HG03432 (cell line): Measurements from ENCODE around the gene MMEL1.

Experiments
- ATAC-seq: cut with Tn5 transposase; IDR thresholded peaks from one replicate; pipeline ENCODE4 v1.9.1; 2021; ENCODE audit warnings: mild to moderate bottlenecking, moderate library complexity; ENCODE audit not compliant: unreplicated experiment

Gene MMEL1

GRCh38 chr1:2605509-2606395, 27.1 kb downstream of the MMEL1 start:
- no peak for ATAC-seq

GRCh38 chr1:2604844-2605508, 27.8 kb downstream of the MMEL1 start:
- ATAC-seq: no peak

- ATAC-seq: no peak
These were observed 28.5 kb downstream of the MMEL1 start for GRCh38 chr1:2604156-2604843.

DNA sequence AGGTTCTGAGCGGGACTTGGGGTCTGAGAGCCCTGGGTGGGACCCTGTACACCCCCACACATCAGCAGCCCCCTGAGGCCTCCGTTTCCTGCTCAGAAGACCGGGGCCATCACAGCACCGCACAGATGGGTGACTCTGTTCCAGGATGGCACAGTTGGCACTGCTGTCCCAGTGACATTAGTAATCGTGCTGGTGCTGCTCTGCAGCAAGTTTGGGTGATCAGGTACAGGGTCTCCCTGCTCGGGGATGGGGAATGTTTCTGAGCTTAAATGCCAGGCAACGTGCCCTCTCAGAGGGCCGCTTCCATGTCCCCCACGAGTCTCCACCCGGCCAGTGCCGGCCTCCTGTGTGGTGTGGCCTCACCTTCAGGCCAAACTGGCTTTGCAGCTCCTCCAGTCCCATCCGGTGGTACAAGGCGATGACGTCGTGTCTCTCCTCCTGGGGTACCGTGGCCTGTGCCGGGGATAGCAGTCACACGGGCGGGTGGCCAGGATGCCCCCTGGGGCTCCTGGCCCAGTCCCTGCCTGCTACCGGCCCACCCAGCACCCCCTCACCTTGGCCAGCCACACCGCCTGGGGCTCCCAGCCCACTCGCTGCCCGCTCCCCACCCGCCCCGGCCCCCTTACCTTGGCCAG, 29.2 kb downstream of the MMEL1 start:
- ATAC-seq: no peak

- ATAC-seq: no peak
These were observed 29.8 kb downstream of the MMEL1 start for GRCh38 chr1:2602866-2603520.

- ATAC-seq: no peak
These were observed 30.4 kb downstream of the MMEL1 start for GRCh38 chr1:2602311-2602835.

DNA sequence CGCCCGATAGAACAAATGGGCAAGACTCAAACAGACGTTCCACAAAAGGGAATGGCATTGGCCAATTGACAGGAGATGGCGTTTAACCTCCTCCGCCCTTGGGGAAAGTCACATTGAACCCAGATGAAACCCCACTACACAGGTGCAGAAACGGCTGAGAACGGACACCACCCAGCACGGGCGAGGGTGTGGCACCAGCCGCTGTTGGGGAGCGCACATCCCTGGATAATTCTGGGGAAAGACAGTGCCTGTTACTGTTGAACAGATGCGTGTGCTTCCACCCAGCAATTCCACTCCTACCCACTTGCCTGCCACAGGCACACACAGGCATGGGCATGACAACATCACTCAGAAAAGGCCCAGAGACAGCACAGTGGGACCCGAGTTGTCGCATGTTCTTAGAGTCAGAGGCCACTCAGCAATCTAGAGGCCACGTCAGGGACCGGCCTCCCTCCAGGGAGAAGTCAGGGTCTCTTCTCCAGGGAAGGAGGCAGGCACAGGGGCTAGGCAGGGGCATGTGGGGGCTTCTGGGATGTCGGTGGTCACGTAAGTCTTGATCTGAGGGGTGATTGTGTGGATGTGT, 31.0 kb downstream of the MMEL1 start:
- ATAC-seq: no peak

DNA sequence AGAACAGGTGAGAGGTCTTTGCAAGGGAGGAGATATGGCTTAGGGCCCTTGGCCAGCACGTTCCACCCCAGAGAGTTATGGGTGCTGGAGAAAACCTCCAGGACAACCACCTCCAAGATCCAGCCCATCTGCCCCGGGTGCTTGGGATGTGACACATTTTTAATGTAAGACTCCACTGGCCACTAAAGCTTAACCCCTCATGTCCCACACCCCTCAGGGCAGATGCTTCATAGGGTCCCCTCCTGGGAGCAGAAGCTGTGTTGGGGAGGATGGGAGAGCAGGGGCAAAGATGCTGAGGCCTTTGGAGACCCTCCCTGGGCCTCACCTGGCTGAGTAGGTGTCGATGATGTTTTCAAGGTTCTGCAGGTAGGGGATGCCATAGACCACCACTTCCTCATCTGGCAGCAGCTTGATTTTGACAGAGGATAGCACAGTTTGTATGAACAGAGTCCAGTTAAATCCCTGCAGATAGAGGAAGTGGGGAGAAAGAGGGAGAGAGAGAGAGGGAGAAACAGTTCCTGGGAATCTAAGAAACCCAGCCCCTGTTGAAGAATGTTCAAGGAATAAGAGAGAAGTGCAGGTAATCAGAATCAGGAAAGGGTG, 34.4 kb downstream of the MMEL1 start:
- ATAC-seq: no peak

DNA sequence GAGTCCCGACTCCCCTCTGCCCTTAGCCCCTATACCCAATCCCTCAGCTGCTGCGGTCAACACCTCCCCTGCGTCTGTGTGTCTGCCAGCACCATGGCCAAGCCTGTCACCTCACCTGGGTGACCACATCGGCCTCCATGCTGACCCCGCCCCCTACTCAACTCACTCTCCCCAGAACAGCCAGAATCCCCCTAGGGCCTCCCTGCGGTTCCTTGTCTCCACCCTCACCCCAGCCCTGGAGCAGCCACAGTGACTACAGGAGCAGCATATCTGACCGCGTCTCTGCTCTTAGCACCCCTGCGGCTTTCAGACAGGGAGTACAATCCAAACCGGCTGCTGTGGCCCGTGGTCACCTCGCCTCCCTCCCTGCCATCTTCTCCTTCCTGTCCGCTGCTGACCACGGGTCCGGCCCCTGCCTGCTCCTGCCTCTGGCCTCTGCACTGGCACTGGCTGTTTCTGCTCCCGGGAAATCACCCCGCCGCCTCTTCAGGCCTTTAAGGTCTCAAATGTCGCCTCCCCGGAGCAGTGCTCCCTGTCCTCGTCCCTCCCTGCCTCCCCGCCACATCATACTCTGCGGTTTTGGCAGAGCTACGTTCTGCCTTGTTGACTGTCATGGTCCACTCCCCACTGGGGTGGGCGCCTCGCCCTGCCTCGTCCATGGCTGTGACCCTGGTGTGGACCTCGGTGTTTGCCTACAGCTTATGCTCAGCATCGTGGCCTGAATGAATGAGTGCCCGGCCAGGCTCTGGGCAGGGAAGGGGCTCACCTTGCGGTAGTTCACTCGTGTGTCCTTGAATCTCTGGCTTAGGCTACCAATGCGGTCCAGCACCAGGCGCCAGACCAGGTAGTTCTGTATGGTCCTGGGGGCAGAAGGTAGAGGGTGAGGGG, 35.1 kb downstream of the MMEL1 start:
- no peak for ATAC-seq

GRCh38 chr1:2596530-2597333, 36.1 kb downstream of the MMEL1 start:
- no peak for ATAC-seq

DNA sequence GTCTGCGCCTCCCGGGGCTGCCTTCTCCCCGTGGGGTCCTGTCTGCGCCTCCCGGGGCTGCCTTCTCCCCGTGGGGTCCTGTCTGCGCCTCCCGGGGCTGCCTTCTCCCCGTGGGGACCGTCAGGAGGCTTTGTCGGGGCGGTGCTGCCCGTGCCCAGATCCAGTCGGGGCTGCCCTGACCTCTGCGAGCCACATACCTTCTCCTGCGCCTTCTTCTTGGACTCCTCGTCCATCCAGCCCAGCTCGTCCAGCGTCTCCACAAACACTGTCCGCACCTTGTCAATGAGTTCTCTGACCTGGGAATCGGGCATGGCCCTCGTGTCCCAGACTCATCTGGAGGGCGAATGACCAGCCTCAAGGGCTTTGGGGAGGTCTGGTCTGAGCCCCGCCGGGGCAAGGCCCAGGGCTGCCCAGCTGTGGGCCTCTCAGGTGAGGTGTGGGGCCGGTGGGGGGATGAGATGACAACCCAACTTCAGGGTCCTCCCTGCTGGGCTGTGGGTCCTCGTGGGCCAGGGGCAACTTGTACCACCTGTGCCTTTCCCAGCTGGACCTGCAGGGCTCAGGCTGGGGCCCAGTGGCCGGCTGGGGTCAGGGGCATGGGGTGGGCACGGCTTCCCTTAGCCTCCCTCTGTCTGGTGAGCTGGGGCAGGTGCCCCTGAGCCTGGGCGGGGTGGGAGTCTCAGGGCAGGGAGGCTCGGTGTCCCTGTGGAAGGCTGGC, 36.8 kb downstream of the MMEL1 start:
- ATAC-seq: no peak

DNA sequence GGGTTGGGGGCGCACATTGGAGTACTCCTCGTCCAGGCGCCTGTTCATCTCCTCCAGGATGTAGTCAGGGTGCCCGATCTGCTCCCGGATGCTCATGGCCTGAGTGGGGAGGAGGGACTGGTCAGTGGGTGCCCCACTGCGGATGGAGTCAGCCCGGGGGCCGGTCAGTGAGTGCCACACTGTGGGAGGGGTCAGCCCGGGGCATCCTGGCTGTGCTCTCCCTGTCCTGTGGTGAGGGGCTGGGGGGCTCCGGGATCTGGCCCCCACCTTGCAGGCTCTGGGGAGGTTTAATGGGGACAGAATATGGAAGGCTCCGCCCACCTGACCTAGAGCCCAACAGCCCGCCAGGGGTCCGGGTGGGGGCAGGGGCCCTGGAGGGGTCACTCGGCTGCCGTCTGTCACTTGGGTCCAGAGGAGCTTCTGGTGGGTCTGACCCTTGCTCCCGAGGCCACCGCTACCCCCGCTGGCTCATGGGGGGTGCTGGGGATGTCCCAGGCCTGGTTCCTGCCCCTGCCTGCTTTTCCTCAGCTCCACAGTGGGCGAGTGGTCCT, 37.5 kb downstream of the MMEL1 start:
- ATAC-seq: no peak

- no peak for ATAC-seq
These were observed 38.1 kb downstream of the MMEL1 start for GRCh38 chr1:2594641-2595131.

- no peak for ATAC-seq
These were observed 38.7 kb downstream of the MMEL1 start for GRCh38 chr1:2594001-2594640.

DNA sequence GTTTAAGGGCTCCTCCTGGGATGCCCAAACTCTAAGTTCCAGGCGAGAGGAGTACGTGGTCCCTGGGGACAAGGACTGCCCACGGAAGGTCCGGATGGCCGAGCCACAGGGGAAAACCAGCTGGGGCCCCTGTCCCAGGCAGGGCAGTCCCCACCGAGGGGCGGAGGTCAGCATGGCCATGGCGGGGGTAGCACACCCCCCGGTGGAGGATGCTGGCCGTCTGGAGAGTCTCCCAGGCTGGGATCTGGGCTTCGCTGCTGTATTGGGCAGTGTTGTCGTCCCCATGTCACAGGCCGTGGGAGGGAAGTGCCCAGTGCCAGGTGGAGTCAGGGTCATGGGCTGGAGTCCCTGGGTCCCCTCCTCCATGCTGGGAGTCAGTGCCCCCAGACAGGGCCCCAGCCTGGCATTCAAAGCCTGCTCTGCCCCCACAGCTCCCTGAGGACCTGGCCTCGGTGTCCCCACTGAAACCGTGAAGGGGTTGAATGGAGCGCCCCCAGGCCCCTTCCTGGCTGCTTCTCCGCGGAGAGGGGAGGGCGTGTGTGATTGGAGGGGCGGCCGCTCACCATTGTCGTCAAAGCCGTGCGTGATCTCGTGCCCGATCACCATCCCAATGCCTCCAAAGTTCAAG, 39.5 kb downstream of the MMEL1 start:
- ATAC-seq: no peak

DNA sequence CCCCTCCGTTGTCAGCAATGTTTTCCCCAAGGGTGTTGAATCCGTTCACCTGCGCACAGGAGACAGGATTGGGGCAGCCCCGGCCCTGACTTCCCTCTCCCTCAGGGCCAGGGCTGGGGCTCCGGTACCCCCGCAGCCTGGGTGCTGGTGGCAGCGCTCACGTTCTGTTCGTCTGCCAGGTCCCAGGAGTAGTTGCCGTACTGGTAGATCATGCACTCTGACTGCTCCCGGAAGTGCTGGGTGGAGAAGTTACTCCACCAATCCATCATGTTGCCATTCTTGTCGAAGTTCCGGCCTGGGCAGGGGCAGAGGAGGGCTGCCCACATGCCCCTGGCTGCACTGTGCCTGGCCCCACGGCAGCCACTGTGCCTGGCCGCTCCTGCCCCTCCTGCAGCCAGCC, 40.1 kb downstream of the MMEL1 start:
- no peak for ATAC-seq
